ENCODE results near the gene TTI1.

DNA sequence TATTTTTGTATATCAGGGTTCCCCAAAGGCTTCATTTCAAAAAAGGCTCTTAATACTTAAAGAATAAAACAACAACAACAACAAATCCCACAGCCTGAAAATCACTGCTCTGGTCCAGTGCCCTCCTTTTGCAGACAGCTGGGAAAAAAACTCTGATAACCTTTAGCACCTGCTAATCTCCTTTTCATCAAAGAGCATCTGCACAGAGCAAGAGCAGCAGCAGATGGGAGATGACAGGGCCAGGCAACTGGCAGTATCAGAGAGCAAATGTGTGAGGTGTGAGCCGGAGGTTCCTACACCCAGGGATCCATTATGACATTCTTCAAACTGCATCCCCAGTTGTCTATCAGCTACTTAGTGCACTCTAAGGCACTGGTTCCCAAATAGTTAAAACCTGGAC lies 25.7 kb downstream of the TTI1 start:
- no peak for TF ChIP-seq EZH2 (IDR thresholded peaks at IDR 0.05)
- TF ChIP-seq, protein P1, sequence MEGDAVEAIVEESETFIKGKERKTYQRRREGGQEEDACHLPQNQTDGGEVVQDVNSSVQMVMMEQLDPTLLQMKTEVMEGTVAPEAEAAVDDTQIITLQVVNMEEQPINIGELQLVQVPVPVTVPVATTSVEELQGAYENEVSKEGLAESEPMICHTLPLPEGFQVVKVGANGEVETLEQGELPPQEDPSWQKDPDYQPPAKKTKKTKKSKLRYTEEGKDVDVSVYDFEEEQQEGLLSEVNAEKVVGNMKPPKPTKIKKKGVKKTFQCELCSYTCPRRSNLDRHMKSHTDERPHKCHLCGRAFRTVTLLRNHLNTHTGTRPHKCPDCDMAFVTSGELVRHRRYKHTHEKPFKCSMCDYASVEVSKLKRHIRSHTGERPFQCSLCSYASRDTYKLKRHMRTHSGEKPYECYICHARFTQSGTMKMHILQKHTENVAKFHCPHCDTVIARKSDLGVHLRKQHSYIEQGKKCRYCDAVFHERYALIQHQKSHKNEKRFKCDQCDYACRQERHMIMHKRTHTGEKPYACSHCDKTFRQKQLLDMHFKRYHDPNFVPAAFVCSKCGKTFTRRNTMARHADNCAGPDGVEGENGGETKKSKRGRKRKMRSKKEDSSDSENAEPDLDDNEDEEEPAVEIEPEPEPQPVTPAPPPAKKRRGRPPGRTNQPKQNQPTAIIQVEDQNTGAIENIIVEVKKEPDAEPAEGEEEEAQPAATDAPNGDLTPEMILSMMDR (IDR thresholded peaks at IDR 0.05), result no peak

All from neural progenitor cell (in vitro differentiated cells).